Stimulated activated CD4-positive, alpha-beta T cell treated with anti-CD3 and anti-CD28 coated beads, Interleukin-15, amount 100 ng/mL, for 24 hours (primary cell): ENCODE data around the gene CACTIN.
A peak's percentile ranks its signal among the peaks of the same experiment; 100 is the strongest.
"Not testable (repeated sequence)": the region's sequence is repeated elsewhere in the genome, so short reads cannot be mapped to it uniquely, and the experiment has no call there.

Experiments used
- DNase-seq: peaks from one replicate; pipeline ENCODE4 v3.0.0-alpha.2; 2020

The CACTIN gene

GRCh38 chr19:3585301-3586126 lies 41.1 kb downstream of the CACTIN start, which contains the start of gene GIPC3:
TSS of gene GIPC3 (plus strand) at chr19:3585478. CDS start at chr19:3585598, 120 bp downstream.
- peak; percentile 29 for DNase-seq

GRCh38 chr19:3584036-3584802 lies 42.4 kb downstream of the CACTIN start:
- DNase-seq: not testable (repeated sequence)

- DNase-seq: not testable (repeated sequence)
Measured at GRCh38 chr19:3581792-3582191, 44.8 kb downstream of the CACTIN start.

DNA sequence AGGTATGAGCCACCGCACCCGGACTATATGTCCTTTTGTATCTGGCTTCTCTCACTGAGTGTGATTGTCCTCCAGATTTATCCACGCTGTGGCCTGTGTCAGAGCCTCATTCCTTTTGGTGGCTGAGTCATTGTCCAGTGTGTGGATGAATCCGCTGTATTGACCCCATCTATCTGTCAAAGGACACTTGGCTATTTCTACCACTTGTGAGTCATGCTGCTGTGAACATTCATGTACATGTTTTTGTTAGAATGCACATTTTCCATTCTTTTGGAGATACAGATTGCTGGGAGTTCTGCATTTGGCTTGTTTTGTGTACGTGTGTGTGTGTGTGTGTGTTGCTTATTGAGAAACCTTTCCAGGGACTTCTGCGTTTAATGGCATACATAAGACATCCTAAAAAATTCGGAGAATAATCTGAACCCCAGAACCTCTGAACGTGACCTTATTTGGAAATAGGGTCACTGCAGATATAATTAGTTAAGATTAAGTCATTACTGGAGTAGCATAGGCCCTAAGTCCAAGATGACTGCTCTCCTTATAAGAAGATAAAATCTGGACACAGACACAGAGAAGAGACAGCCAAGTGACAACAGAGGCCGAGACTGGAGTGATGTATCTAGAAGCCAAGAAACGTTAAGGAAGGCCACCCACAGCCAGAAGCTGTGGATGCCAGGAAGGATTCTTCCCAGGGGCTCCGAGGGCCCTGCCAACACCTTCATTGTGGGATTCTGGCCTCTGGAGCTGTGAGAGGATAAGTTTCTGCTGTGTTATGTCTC lies 46.2 kb downstream of the CACTIN start:
- no peak for DNase-seq

- DNase-seq: no peak
Measured at GRCh38 chr19:3578390-3578789, 48.2 kb downstream of the CACTIN start.

DNA sequence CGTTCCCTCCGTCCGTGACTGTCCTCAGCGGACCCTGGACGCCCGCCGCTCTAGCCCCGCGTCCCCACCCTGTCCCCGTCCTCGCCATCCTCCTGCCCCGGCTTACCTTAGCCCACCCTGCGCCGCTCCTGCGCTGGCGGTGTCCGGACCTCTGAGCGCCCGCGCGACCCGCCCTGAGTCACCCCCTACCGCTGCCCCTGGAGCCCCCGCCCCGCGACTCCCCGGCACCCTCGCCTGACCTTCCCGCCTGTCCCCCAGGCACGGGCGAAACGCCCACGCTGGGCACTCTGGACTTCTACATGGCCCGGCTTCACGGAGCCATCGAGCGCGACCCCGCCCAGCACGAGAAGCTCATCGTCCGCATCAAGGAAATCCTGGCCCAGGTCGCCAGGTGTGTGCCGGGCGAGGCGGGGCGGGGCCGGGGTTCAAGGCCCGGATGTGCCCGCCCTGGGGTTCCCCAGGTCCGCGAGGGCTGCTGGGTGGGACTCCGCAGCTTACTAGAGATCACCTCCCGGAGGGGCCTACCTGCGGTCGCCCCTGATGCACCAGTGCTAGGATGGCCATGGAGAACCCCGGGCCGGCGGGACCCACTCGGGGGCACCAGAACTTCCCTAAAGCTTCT lies 48.8 kb downstream of the CACTIN start:
- DNase-seq: no peak

DNA sequence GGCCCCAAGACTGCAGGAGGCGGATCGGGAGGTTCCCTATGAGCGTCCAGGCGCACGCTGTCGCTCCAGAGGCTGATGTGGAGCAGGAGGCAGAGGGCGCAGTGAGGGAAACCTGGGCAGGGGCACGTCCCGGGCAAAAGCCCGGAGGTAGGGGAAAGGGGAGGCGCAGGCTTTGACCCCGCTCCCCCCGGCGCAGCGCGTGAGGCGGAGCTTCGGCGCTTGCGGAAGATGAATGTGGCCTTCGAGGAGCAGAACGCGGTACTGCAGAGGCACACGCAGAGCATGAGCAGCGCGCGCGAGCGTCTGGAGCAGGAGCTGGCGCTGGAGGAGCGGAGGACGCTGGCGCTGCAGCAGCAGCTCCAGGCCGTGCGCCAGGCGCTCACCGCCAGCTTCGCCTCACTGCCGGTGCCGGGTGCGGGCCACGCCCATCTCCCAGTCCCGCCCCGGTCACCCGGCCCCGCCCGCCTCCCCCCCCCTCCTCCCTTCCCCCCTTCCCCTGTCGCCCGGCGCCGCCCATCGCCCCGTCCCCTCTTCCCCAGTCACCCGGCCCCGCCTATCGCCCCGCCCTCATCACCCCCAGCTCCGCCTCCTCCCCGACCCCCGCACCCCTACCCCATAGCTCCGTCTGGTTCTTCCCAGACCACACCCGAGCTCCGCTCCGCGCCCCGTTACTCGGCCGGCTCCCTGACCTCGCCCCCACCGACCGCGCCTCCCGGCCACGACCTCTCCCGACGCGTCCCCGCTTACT lies 49.7 kb downstream of the CACTIN start:
- no peak for DNase-seq

- no peak for DNase-seq
Measured at GRCh38 chr19:3575949-3576673, 50.5 kb downstream of the CACTIN start.

GRCh38 chr19:3575260-3575741 lies 51.3 kb downstream of the CACTIN start:
- peak; percentile 31 for DNase-seq

DNA sequence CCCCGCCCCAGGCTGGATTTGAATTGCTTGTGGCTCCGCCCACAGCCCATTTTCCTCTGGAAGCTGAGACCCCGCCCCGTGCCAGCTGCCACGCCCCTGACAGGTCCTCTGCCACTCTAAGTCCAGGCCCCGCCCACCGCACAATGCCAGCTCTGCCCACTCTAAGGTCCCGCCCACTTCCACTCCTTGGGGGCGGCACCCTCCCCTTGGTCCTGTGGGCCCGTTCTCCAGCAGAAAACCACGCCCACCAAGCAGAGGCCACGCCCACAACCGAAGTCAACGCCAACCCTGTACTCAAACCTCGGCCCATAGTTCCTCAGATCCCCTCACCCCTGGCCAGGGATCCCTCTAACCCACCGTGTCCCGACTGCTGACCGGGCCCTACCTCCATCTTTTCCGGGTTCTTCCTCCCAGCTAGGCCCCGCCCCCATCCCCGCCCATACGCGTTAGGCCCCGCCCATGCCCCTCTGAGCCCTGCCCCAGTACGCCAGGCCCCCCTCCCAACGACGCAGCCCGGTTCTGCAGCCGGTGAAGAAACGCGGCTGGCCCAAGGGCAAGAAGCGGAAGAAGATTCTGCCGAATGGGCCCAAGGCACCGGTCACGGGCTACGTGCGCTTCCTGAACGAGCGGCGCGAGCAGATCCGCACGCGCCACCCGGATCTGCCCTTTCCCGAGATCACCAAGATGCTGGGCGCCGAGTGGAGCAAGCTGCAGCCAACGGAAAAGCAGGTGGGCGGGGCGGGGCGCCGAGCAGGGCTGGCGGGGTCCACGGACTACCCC lies 52.5 kb downstream of the CACTIN start:
- DNase-seq: peak; percentile 96

- peak; percentile 49 for DNase-seq
Measured at GRCh38 chr19:3573162-3573857, 53.3 kb downstream of the CACTIN start.

DNA sequence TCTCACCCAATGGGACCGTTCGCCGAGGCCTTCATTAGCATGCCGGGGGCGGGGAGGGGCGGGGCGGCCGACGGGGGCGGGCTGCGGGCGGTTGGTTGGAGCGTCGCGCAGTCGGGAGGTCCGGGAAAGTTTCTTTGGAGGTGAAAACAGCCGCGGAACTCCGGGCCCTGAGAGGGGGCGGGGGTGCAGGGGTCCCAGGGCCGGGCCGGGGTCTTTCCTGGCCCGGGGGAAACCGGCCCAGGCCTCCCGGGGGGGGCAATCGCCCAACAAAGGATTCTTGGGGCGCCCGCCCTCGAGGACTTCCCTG lies 53.8 kb downstream of the CACTIN start, which contains the start of gene HMG20B:
TSS of gene HMG20B (plus strand) at position 90 of the 307 bp plus-strand sequence. CDS start 366 bp downstream, outside the sequence.
- DNase-seq: no peak

- DNase-seq: peak; percentile 99
Measured at GRCh38 chr19:3572132-3572854, 54.3 kb downstream of the CACTIN start.

GRCh38 chr19:3570606-3571011 lies 56.0 kb downstream of the CACTIN start:
- no peak for DNase-seq

DNA sequence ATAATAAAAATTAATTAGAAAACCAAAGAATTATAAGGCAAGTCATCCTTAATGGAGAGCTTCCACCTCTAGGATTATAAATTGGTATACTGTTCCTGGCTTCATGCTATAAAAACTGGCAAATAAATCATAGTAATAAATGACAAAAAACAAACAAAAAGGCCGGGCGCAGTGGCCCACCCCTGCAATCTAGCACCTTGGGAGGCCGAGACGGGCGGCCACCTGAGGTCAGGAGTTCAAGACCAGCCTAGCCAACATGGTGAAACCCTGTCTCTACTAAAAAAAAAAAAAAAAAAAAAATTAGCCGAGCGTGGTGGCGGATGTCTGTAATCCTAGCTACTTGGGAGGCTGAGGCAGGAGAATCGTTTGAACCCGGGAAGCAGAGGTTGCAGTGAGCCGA lies 56.5 kb downstream of the CACTIN start:
- not testable (repeated sequence) for DNase-seq

DNA sequence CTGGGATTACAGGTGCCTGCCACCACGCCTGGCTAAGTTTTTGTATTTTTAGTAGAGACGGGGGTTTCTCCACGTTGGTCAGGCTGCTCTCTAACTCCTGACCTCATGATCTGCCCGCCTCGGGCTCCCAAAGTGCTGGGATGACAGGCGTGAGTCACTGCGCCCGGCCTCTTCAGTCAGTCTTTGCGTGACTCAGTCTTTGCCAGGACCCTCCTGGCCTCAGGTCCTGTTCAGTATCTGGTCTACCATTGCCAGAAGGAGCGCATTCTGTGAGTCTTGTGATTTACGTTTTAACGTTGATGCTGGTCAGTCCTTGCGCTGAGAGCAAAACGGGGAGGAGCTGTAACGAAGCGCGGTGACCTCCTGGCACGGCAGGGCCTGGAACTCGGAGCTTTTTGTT lies 61.5 kb downstream of the CACTIN start:
- no peak for DNase-seq

- DNase-seq: no peak
Measured at GRCh38 chr19:3563709-3564524, 62.7 kb downstream of the CACTIN start.
